Activated CD4-positive, alpha-beta memory T cell treated with anti-CD3 and anti-CD28 coated beads for 36 hours (primary cell): ENCODE data around the gene KAT6B. TPM values are rescaled to one million over a fixed set of nuclear protein-coding genes. Genes with fewer than 3 reads are reported as not detected.

Experiments
- CTCF ChIA-PET: fragments of 350-600 bp; sonication (Branson Sonifier 250); formaldehyde crosslinking; loops from one replicate; lab custom pipeline; 2021; ENCODE audit warnings: antibody characterized with exemption, inconsistent platforms; lab: Charles Lee
- POLR2A ChIA-PET: fragments of 350-600 bp; sonication (Branson Sonifier 250); formaldehyde crosslinking; loops from one replicate; lab custom pipeline; 2021; ENCODE audit warnings: antibody characterized with exemption; lab: Charles Lee
- DNase-seq: peaks from one replicate; pipeline ENCODE4 v3.0.0-alpha.2; 2020
- H3K27ac Mint-ChIP-seq: one replicate; pipeline ENCODE4 v1.8.0; 2021; ENCODE audit warnings: mixed read lengths
- H3K27me3 Mint-ChIP-seq: one replicate; pipeline ENCODE4 v1.8.0; 2021; ENCODE audit warnings: mixed read lengths
- H3K36me3 Mint-ChIP-seq: one replicate; pipeline ENCODE4 v1.8.0; 2021; ENCODE audit warnings: mixed read lengths
- H3K4me1 Mint-ChIP-seq: one replicate; pipeline ENCODE4 v1.8.0; 2021; ENCODE audit warnings: low read depth, mixed read lengths
- H3K4me3 Mint-ChIP-seq: one replicate; pipeline ENCODE4 v1.8.0; 2021; ENCODE audit warnings: mild to moderate bottlenecking, mixed read lengths
- H3K9me3 Mint-ChIP-seq: one replicate; pipeline ENCODE4 v1.8.0; 2021; ENCODE audit warnings: mixed read lengths
- intact Hi-C: fragments of 100-400 bp; cut with micrococcal nuclease; formaldehyde crosslinking; loops from one replicate; pipeline ENCODE4 v1.15.1; 2023
- total RNA-seq, 2 experiments: library from RNA; stranded (reverse); gene quantifications; one replicate each; pipeline ENCODE4 v1.2.3, GENCODE V29; 2021

KAT6B gene
- total RNA-seq, 2 experiments from 2014 or later: 17.4 to 20.5 TPM

GRCh38 chr10:74898201-74898976 lies 72.0 kb downstream of the KAT6B start:
- DNase-seq: peak; percentile 69
- CTCF ChIA-PET: interaction anchor here (0.7 kb wide), 1 partner anchor 20 kb away, joined by 3 read pairs; no protein-coding TSS in a partner anchor

DNA sequence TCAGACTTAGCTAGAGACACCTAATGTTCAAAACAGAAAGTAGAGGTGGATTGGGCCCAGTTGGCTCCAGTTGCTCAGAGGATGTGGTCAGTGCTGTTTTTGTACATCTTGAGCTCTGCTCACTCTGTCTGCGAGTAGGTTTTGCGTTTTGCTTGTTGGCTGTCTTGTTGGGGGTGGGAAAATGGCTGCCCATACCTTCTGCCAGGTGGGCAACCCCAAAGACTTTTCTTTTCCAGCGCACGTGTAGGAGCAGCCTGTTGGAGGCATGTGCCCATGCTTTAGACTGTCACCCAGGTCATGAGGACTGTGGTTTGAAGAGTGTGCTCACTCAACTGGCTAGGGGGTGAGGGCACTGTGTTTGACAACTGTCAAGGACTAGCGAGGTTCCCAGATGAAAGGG lies 73.9 kb downstream of the KAT6B start:
- Mint-ChIP-seq H3K36me3 (no peaks in the 10 kb centered on the region), H3K27me3 (no peaks in the 10 kb centered on the region), H3K27ac (peak overlapping the region; percentile 14), H3K4me3 (peak overlapping the region; percentile 5), H3K4me1 (peaks cover 61% of the 10 kb centered on the region), H3K9me3 (no peaks in the 10 kb centered on the region)
- CTCF ChIA-PET: no interaction called here
- DNase-seq: peak; percentile 54
- intact Hi-C loops: loop anchor here (5.0 kb wide), 1 partner anchor 77 kb away; no protein-coding TSS in a partner anchor
- POLR2A ChIA-PET: no interaction called here

More at GRCh38 chr10:74898201-74898976, 72.0 kb downstream of the KAT6B start:
- no peaks in the 10 kb centered on the region for H3K9me3 Mint-ChIP-seq
- H3K27me3 Mint-ChIP-seq: no peaks in the 10 kb centered on the region
- POLR2A ChIA-PET: interaction anchor here (0.6 to 1.1 kb wide), 5 partner anchors 32 to 240 kb away, joined by 3 to 6 read pairs (median 3); no protein-coding TSS in a partner anchor
- H3K4me3 Mint-ChIP-seq: peak overlapping the region; percentile 10
- peaks cover 55% of the 10 kb centered on the region for H3K4me1 Mint-ChIP-seq
- H3K36me3 Mint-ChIP-seq: no peaks in the 10 kb centered on the region
- intact Hi-C loops: loop anchor here (1.0 to 5.0 kb wide), 5 partner anchors 27 to 314 kb away; partner anchors contain the start of gene KAT6B
- H3K27ac Mint-ChIP-seq: peak overlapping the region; percentile 84

GRCh38 chr10:74901301-74901700 lies 74.9 kb downstream of the KAT6B start:
- Mint-ChIP-seq H3K27ac (peak overlapping the region; percentile 20), H3K4me1 (peaks cover 58% of the 10 kb centered on the region), H3K9me3 (no peaks in the 10 kb centered on the region), H3K27me3 (no peaks in the 10 kb centered on the region), H3K4me3 (no peak overlapping the region), H3K36me3 (no peaks in the 10 kb centered on the region)
- DNase-seq: peak; percentile 30
- ChIA-PET POLR2A (no interaction called here), CTCF (no interaction called here)
- intact Hi-C loops: loop anchor here (5.0 kb wide), 1 partner anchor 76 kb away; no protein-coding TSS in a partner anchor

- H3K27ac Mint-ChIP-seq: no peak overlapping the region
- H3K4me1 Mint-ChIP-seq: peaks cover 56% of the 10 kb centered on the region
- no peak overlapping the region for H3K4me3 Mint-ChIP-seq
- intact Hi-C loops: loop anchor here (5.0 kb wide), 1 partner anchor 75 kb away; no protein-coding TSS in a partner anchor
- H3K27me3 Mint-ChIP-seq: no peaks in the 10 kb centered on the region
- H3K36me3 Mint-ChIP-seq: no peaks in the 10 kb centered on the region
- H3K9me3 Mint-ChIP-seq: no peaks in the 10 kb centered on the region
- DNase-seq: no peak
- ChIA-PET CTCF (no interaction called here), POLR2A (no interaction called here)
Observed at GRCh38 chr10:74901867-74902450, 75.6 kb downstream of the KAT6B start.

DNA sequence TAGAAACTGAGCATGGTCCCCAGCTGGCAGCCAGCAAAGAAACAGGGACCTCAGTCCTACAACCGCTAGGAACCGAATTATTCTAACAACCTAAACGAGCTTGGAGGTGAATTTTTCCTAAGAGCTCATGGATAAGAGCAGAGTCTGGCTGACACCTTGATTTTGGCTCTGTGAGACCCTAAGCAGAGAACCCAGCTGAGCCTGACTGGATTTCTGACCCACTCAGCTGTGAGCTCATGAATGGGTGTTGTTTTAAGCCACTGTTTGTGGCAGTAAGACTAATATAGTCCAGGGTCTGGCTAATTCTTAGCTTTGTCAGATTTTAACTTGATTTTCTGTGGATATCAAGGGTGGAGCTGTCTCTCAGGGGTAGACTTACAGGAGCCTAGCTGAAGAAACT lies 77.1 kb downstream of the KAT6B start:
- ChIA-PET POLR2A (no interaction called here), CTCF (interaction anchor here (1.4 kb wide), 1 partner anchor 10 kb away, joined by 6 read pairs; no protein-coding TSS in a partner anchor)
- no peak overlapping the region for H3K4me3 Mint-ChIP-seq
- intact Hi-C loops: loop anchor here (5.0 kb wide), 1 partner anchor 74 kb away; no protein-coding TSS in a partner anchor
- H3K9me3 Mint-ChIP-seq: no peaks in the 10 kb centered on the region
- no peaks in the 10 kb centered on the region for H3K27me3 Mint-ChIP-seq
- H3K27ac Mint-ChIP-seq: no peak overlapping the region
- H3K4me1 Mint-ChIP-seq: peaks cover 41% of the 10 kb centered on the region
- no peaks in the 10 kb centered on the region for H3K36me3 Mint-ChIP-seq
- no peak for DNase-seq

- Mint-ChIP-seq H3K4me3 (no peak overlapping the region), H3K9me3 (no peaks in the 10 kb centered on the region), H3K4me1 (peaks cover 32% of the 10 kb centered on the region), H3K27ac (no peak overlapping the region), H3K36me3 (no peaks in the 10 kb centered on the region), H3K27me3 (no peaks in the 10 kb centered on the region)
- DNase-seq: no peak
- POLR2A ChIA-PET: no interaction called here
- CTCF ChIA-PET: no interaction called here
- intact Hi-C loops: no loop called here
Observed at GRCh38 chr10:74906611-74907198, 80.3 kb downstream of the KAT6B start.

GRCh38 chr10:74909670-74910069 lies 83.3 kb downstream of the KAT6B start:
- H3K27ac Mint-ChIP-seq: no peak overlapping the region
- H3K4me3 Mint-ChIP-seq: no peak overlapping the region
- POLR2A ChIA-PET: interaction anchor here (0.6 kb wide), 1 partner anchor 382 kb away, joined by 3 read pairs; no protein-coding TSS in a partner anchor
- CTCF ChIA-PET: no interaction called here
- no peak for DNase-seq
- H3K4me1 Mint-ChIP-seq: peaks cover 35% of the 10 kb centered on the region
- intact Hi-C loops: no loop called here
- no peaks in the 10 kb centered on the region for H3K9me3 Mint-ChIP-seq
- no peaks in the 10 kb centered on the region for H3K27me3 Mint-ChIP-seq
- H3K36me3 Mint-ChIP-seq: no peaks in the 10 kb centered on the region

DNA sequence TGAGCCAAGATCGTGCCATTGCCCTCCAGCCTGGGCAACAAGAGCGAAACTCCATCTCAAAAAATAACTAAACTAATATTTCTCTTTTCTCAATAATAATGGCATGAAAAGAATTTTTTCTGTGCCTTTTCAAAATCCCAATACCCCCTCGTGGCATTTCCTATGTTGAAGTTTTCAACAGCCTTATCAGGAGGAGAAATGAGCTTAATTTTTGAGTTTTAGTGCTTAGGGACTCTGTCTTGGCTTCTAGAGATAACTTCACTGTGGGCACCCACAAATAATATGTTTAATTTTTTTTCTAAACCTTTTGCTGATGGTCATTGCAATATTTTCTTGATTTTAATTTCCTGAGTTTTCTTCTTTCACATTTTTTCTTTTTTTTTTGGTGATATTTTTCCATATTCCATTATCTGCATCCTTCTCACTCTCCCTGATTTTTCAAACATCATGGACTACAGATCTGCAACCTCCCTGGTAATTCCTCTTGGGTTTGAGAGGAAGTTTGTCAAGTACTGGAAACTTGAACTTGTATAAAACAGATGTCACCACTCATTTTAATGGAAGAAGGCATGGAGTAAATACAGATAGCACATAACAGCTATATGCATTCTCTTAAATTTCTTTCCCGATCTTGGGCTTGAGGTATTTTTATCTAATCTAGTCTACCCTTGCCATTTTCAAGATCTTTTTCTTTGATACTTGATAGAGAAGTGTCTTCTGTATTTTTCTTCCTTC lies 84.0 kb downstream of the KAT6B start:
- DNase-seq: no peak
- Mint-ChIP-seq H3K4me3 (no peak overlapping the region), H3K4me1 (peaks cover 39% of the 10 kb centered on the region), H3K36me3 (no peaks in the 10 kb centered on the region), H3K27me3 (no peaks in the 10 kb centered on the region), H3K27ac (no peak overlapping the region), H3K9me3 (no peaks in the 10 kb centered on the region)
- POLR2A ChIA-PET: interaction anchor here (0.6 kb wide), 2 partner anchors 16 to 116 kb away, joined by 3 read pairs; no protein-coding TSS in a partner anchor
- CTCF ChIA-PET: no interaction called here
- intact Hi-C loops: no loop called here

- ChIA-PET POLR2A (interaction anchor here (0.6 kb wide), 2 partner anchors 16 to 115 kb away, joined by 3 read pairs; no protein-coding TSS in a partner anchor), CTCF (no interaction called here)
- peaks cover 40% of the 10 kb centered on the region for H3K4me1 Mint-ChIP-seq
- H3K9me3 Mint-ChIP-seq: no peaks in the 10 kb centered on the region
- no peak for DNase-seq
- H3K27me3 Mint-ChIP-seq: no peaks in the 10 kb centered on the region
- no peaks in the 10 kb centered on the region for H3K36me3 Mint-ChIP-seq
- no peak overlapping the region for H3K27ac Mint-ChIP-seq
- no peak overlapping the region for H3K4me3 Mint-ChIP-seq
- intact Hi-C loops: no loop called here
Observed at GRCh38 chr10:74910976-74911350, 84.6 kb downstream of the KAT6B start.

DNA sequence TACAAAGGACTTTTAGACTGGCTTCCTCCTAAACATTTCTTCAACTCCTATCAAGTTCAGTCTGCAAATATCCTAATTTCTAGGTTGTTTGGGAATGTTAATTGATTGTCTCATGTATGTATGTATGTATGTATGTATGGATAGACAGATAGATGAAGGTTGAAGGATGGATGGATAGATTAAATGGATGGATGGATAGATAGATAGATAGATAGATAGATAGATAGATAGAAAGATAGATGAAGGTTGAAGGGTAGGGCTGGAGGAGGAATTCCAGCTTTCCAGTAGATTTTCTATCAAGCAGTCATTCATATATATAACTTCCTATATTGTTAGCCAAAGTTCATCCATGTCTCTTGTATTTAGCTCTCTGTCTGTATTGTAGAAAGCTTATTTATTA lies 85.8 kb downstream of the KAT6B start:
- no peak overlapping the region for H3K27ac Mint-ChIP-seq
- no peak for DNase-seq
- CTCF ChIA-PET: no interaction called here
- H3K4me1 Mint-ChIP-seq: peaks cover 40% of the 10 kb centered on the region
- POLR2A ChIA-PET: no interaction called here
- no peaks in the 10 kb centered on the region for H3K36me3 Mint-ChIP-seq
- intact Hi-C loops: no loop called here
- no peak overlapping the region for H3K4me3 Mint-ChIP-seq
- H3K27me3 Mint-ChIP-seq: no peaks in the 10 kb centered on the region
- no peaks in the 10 kb centered on the region for H3K9me3 Mint-ChIP-seq

DNA sequence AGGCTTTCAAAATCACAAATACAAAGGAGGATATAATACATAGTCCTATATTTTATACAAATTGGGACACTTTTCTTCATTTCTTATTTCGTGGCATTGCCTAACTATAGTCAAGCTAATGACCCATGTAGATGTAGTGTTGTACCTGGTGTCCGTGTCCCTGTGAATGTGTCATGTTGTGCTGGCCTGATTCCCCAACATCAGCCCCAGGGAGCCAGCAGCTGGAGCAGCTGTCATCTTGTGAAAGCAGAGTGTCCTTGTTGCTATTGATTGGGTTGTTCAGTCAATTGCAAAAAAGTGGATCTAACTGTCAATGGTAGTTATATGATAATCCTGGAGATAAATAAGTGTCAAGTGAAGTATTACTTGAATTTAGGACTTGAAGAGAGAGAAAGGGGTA lies 86.3 kb downstream of the KAT6B start:
- Mint-ChIP-seq H3K4me3 (no peak overlapping the region), H3K9me3 (no peaks in the 10 kb centered on the region), H3K27me3 (no peaks in the 10 kb centered on the region), H3K4me1 (peaks cover 40% of the 10 kb centered on the region), H3K36me3 (no peaks in the 10 kb centered on the region), H3K27ac (no peak overlapping the region)
- no peak for DNase-seq
- ChIA-PET CTCF (no interaction called here), POLR2A (no interaction called here)
- intact Hi-C loops: no loop called here
